ENCODE measurements around the gene GAREM1. TPM values are rescaled to one million over a fixed set of nuclear protein-coding genes. Genes with fewer than 3 reads are reported as not detected.

The GAREM1 gene
- total and polyA plus RNA-seq, 2 of the 8 experiments (the other 6 are each of a cell fraction or from before 2014, with no cell fraction given): 3.6 to 9.2 TPM

GRCh38 chr18:32470714-32471633 lies at the start of gene GAREM1 (continued):
- no peak; a peak in 1 of 4 replicates for TF ChIP-seq SIN3A (conservative IDR thresholded peaks at IDR 0.05 in 1 of 2, IDR thresholded peaks at IDR 0.05 in 1 of 2; ENCODE audit: low read depth in 1 of 2, low read length in 2 of 2)
- TF ChIP-seq HDAC2 (IDR thresholded peaks at IDR 0.05; ENCODE audit: borderline replicate concordance in 1 of 2, low read depth in 2 of 2, low read length in 2 of 2): peak in 1 of 2 experiments; percentile 57; a peak in 1 of 4 replicates
- no peak for TF ChIP-seq BRCA1 (IDR thresholded peaks at IDR 0.05; ENCODE audit: low read depth, low read length)
- no peak for TF ChIP-seq SIRT6 (IDR thresholded peaks at IDR 0.05; ENCODE audit: low read length)
- peak; percentile 53 for TF ChIP-seq CREB1 (IDR thresholded peaks at IDR 0.05)
- no peak for TF ChIP-seq SIX5 (IDR thresholded peaks at IDR 0.05; ENCODE audit: low read depth, low read length)
- TF ChIP-seq TEAD4 (IDR thresholded peaks at IDR 0.05; ENCODE audit: low read depth, low read length): no peak
- TF ChIP-seq CHD2 (IDR thresholded peaks at IDR 0.05; ENCODE audit: low read length): no peak
- no peak for TF ChIP-seq SP2 (IDR thresholded peaks at IDR 0.05; ENCODE audit: low read length)
- TF ChIP-seq POU5F1 (IDR thresholded peaks at IDR 0.05; ENCODE audit: low read depth, low read length): no peak
- peak; percentile 49 for TF ChIP-seq EZH2 (IDR thresholded peaks at IDR 0.05; ENCODE audit: low read depth, low read length, severe bottlenecking)
- TF ChIP-seq ASH2L (IDR thresholded peaks at IDR 0.05; ENCODE audit: low read length): peak; percentile 97
- peak; percentile 48 to 71 for TF ChIP-seq RAD21 (IDR thresholded peaks at IDR 0.05 in 1 of 2, conservative IDR thresholded peaks at IDR 0.05 in 1 of 2; ENCODE audit: low read depth in 2 of 2, low read length in 2 of 2)
- no peak for TF ChIP-seq ATF3 (IDR thresholded peaks at IDR 0.05; ENCODE audit: insufficient read depth, low read depth, low read length)
- TF ChIP-seq SP4 (IDR thresholded peaks at IDR 0.05; ENCODE audit: low read length): no peak
- TF ChIP-seq KDM5A (IDR thresholded peaks at IDR 0.05; ENCODE audit: low read length): no peak

Data from H1 (cell line).